ENCODE results near the gene TNFSF15.

Gene TNFSF15

DNA sequence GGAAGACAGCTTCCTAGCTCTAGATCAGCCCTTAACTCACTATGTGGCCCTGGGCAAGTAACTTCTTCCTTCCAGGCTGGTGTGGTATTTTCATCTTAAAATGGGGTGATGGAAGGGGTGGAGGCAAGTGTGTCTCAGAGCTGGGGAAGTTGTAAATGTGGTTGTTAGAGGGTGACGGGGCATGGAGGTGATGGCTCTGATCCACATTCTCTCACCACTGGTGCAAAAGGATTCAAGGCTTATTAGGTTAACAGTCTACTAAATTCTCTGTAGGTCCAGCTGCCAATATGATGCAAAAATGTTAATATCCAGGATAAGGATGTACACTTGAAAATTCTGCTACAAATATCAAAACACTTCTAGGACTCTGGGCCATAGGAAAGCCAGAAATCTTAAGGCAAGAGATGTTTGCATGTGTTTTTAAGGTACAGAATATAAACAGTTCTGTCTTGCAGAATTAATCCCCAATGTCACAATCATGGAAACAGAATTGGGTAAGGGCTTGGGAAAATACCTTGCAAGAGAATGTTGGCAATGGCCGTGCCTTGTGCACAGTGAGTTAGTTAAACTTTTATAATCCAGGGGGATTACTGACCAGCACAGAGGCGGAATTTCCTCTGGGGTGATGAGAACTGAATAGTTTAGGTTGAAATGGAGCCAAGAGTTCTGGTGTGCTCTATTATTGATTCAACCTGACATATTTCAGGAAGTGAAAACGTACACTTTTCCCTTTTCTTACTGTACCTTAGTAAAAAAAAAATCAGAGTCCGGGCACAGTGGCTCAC, 19.8 kb downstream of the TNFSF15 start:
- H3K27ac ChIP-seq (ENCODE audit: low read length) = no peak overlapping the region
- no peak overlapping the region for H3K9ac ChIP-seq (ENCODE audit: low read length)
- no peaks in the 10 kb centered on the region for H3K36me3 ChIP-seq (ENCODE audit: control insufficient read depth, low read depth, low read length)
- no peaks in the 10 kb centered on the region for H3K9me3 ChIP-seq (ENCODE audit: control insufficient read depth, low read depth, low read length)
- no peaks in the 10 kb centered on the region for H3K27me3 ChIP-seq (ENCODE audit: control insufficient read depth, insufficient read depth, low read length)
- H3K4me1 ChIP-seq (ENCODE audit: control insufficient read depth, low read depth, low read length) = no peaks in the 10 kb centered on the region
- H3K4me3 ChIP-seq (ENCODE audit: low read length) = no peak overlapping the region

DNA sequence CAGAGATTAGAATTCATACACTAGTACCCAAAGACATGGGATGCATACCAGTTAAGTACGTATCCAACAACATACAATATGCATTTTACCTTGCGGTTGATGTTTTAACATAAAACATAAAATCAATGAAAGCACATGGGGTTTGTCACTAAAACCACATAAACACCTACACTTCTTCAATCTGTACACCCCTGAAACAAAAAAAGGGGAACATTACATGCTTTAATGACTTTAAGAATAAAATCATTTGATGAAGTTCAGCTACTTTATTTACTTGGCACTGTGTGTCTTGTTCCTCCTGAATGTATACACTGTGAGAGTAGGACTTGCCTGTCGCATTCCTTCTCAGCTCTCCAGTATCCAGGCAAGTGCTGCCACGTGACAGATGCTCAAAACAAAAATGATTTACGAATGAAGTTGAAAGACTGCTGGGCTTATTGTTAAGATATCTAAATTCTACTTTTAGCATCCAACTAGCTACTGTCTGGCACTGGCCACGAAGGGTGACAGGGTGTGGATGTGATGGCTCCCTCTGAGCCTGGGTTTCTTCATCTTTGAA, 21.0 kb downstream of the TNFSF15 start:
- Histone ChIP-seq H3K4me3 (ENCODE audit: low read length) (no peak overlapping the region), H3K9ac (ENCODE audit: low read length) (no peak overlapping the region), H3K9me3 (ENCODE audit: control insufficient read depth, low read depth, low read length) (no peaks in the 10 kb centered on the region), H3K27ac (ENCODE audit: low read length) (no peak overlapping the region), H3K27me3 (ENCODE audit: control insufficient read depth, insufficient read depth, low read length) (no peaks in the 10 kb centered on the region), H3K36me3 (ENCODE audit: control insufficient read depth, low read depth, low read length) (no peaks in the 10 kb centered on the region), H3K4me1 (ENCODE audit: control insufficient read depth, low read depth, low read length) (no peaks in the 10 kb centered on the region)

- H3K27me3 ChIP-seq (ENCODE audit: control insufficient read depth, insufficient read depth, low read length) = no peaks in the 10 kb centered on the region
- no peaks in the 10 kb centered on the region for H3K9me3 ChIP-seq (ENCODE audit: control insufficient read depth, low read depth, low read length)
- no peaks in the 10 kb centered on the region for H3K36me3 ChIP-seq (ENCODE audit: control insufficient read depth, low read depth, low read length)
- no peak overlapping the region for H3K9ac ChIP-seq (ENCODE audit: low read length)
- no peak overlapping the region for H3K27ac ChIP-seq (ENCODE audit: low read length)
- H3K4me1 ChIP-seq (ENCODE audit: control insufficient read depth, low read depth, low read length) = no peaks in the 10 kb centered on the region
- H3K4me3 ChIP-seq (ENCODE audit: low read length) = no peak overlapping the region
These were observed 23.3 kb downstream of the TNFSF15 start for GRCh38 chr9:114782586-114782985.

DNA sequence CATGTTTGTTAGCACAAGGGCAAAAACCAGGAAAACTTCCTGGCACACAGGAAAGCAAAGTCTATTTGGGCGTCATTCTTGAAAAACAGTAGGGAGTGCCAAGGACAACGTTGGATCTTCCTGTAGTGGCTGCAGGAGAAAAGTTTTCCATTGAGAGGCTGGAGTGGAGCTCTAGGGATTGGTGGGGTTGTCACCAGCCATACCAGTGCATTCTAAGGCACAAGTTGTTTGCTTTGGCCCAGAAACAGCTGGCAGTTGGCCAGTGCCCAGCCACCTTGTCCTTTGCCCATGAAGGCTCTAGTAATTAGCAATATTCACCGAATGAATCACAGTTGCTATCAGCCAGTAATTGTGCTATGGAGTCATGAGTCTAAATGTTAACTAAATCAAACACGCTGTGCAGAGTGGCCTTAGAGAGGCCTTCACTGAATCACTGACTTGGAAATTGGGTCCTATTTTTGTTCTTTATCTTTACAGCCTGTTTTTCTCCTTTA, 26.4 kb downstream of the TNFSF15 start:
- no peaks in the 10 kb centered on the region for H3K36me3 ChIP-seq (ENCODE audit: control insufficient read depth, low read depth, low read length)
- H3K9ac ChIP-seq (ENCODE audit: low read length) = no peak overlapping the region
- H3K9me3 ChIP-seq (ENCODE audit: control insufficient read depth, low read depth, low read length) = no peaks in the 10 kb centered on the region
- H3K4me3 ChIP-seq (ENCODE audit: low read length) = no peak overlapping the region
- no peak overlapping the region for H3K27ac ChIP-seq (ENCODE audit: low read length)
- H3K4me1 ChIP-seq (ENCODE audit: control insufficient read depth, low read depth, low read length) = no peaks in the 10 kb centered on the region
- no peaks in the 10 kb centered on the region for H3K27me3 ChIP-seq (ENCODE audit: control insufficient read depth, insufficient read depth, low read length)

GRCh38 chr9:114777821-114778609, 27.8 kb downstream of the TNFSF15 start:
- H3K9me3 ChIP-seq (ENCODE audit: control insufficient read depth, low read depth, low read length) = no peaks in the 10 kb centered on the region
- H3K9ac ChIP-seq (ENCODE audit: low read length) = no peak overlapping the region
- no peak overlapping the region for H3K27ac ChIP-seq (ENCODE audit: low read length)
- no peaks in the 10 kb centered on the region for H3K36me3 ChIP-seq (ENCODE audit: control insufficient read depth, low read depth, low read length)
- H3K4me3 ChIP-seq (ENCODE audit: low read length) = no peak overlapping the region
- H3K27me3 ChIP-seq (ENCODE audit: control insufficient read depth, insufficient read depth, low read length) = no peaks in the 10 kb centered on the region
- no peaks in the 10 kb centered on the region for H3K4me1 ChIP-seq (ENCODE audit: control insufficient read depth, low read depth, low read length)

GRCh38 chr9:114776683-114777399, 29.0 kb downstream of the TNFSF15 start:
- H3K27ac ChIP-seq (ENCODE audit: low read length) = no peak overlapping the region
- no peaks in the 10 kb centered on the region for H3K9me3 ChIP-seq (ENCODE audit: control insufficient read depth, low read depth, low read length)
- no peaks in the 10 kb centered on the region for H3K36me3 ChIP-seq (ENCODE audit: control insufficient read depth, low read depth, low read length)
- H3K9ac ChIP-seq (ENCODE audit: low read length) = no peak overlapping the region
- no peaks in the 10 kb centered on the region for H3K27me3 ChIP-seq (ENCODE audit: control insufficient read depth, insufficient read depth, low read length)
- H3K4me1 ChIP-seq (ENCODE audit: control insufficient read depth, low read depth, low read length) = no peaks in the 10 kb centered on the region
- H3K4me3 ChIP-seq (ENCODE audit: low read length) = no peak overlapping the region

DNA sequence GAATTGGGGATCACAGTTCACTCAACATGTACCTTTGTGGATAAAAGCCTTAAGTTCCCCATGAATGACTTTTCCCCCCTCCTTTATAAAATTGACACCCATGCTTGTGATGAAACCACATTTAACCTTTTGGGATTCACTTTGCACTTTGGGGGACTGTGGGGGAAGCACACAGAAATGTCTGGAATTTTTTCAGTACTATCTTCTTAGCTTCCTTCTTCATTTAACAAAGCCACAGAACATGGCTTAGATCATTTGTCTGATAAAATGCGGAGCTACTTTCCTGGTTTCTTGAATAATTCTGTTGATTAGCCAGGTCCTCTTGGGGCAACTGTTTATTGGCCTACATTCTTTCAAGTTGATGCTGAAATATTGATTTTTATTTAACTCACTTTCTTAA, 29.9 kb downstream of the TNFSF15 start:
- H3K27ac ChIP-seq (ENCODE audit: low read length) = no peak overlapping the region
- H3K4me3 ChIP-seq (ENCODE audit: low read length) = no peak overlapping the region
- H3K36me3 ChIP-seq (ENCODE audit: control insufficient read depth, low read depth, low read length) = no peaks in the 10 kb centered on the region
- H3K27me3 ChIP-seq (ENCODE audit: control insufficient read depth, insufficient read depth, low read length) = no peaks in the 10 kb centered on the region
- no peaks in the 10 kb centered on the region for H3K4me1 ChIP-seq (ENCODE audit: control insufficient read depth, low read depth, low read length)
- no peaks in the 10 kb centered on the region for H3K9me3 ChIP-seq (ENCODE audit: control insufficient read depth, low read depth, low read length)
- no peak overlapping the region for H3K9ac ChIP-seq (ENCODE audit: low read length)

- no peak overlapping the region for H3K4me3 ChIP-seq (ENCODE audit: low read length)
- H3K9me3 ChIP-seq (ENCODE audit: control insufficient read depth, low read depth, low read length) = no peaks in the 10 kb centered on the region
- H3K27me3 ChIP-seq (ENCODE audit: control insufficient read depth, insufficient read depth, low read length) = no peaks in the 10 kb centered on the region
- no peaks in the 10 kb centered on the region for H3K4me1 ChIP-seq (ENCODE audit: control insufficient read depth, low read depth, low read length)
- no peaks in the 10 kb centered on the region for H3K36me3 ChIP-seq (ENCODE audit: control insufficient read depth, low read depth, low read length)
- no peak overlapping the region for H3K9ac ChIP-seq (ENCODE audit: low read length)
- no peak overlapping the region for H3K27ac ChIP-seq (ENCODE audit: low read length)
These were observed 30.7 kb downstream of the TNFSF15 start for GRCh38 chr9:114775121-114775520.

- no peaks in the 10 kb centered on the region for H3K36me3 ChIP-seq (ENCODE audit: control insufficient read depth, low read depth, low read length)
- H3K4me1 ChIP-seq (ENCODE audit: control insufficient read depth, low read depth, low read length) = no peaks in the 10 kb centered on the region
- H3K27ac ChIP-seq (ENCODE audit: low read length) = no peak overlapping the region
- no peaks in the 10 kb centered on the region for H3K9me3 ChIP-seq (ENCODE audit: control insufficient read depth, low read depth, low read length)
- H3K27me3 ChIP-seq (ENCODE audit: control insufficient read depth, insufficient read depth, low read length) = no peaks in the 10 kb centered on the region
- H3K9ac ChIP-seq (ENCODE audit: low read length) = no peak overlapping the region
- no peak overlapping the region for H3K4me3 ChIP-seq (ENCODE audit: low read length)
These were observed 31.3 kb downstream of the TNFSF15 start for GRCh38 chr9:114774524-114774923.

- no peaks in the 10 kb centered on the region for H3K27me3 ChIP-seq (ENCODE audit: control insufficient read depth, insufficient read depth, low read length)
- H3K9me3 ChIP-seq (ENCODE audit: control insufficient read depth, low read depth, low read length) = no peaks in the 10 kb centered on the region
- H3K27ac ChIP-seq (ENCODE audit: low read length) = no peak overlapping the region
- H3K9ac ChIP-seq (ENCODE audit: low read length) = no peak overlapping the region
- H3K4me1 ChIP-seq (ENCODE audit: control insufficient read depth, low read depth, low read length) = no peaks in the 10 kb centered on the region
- H3K36me3 ChIP-seq (ENCODE audit: control insufficient read depth, low read depth, low read length) = no peaks in the 10 kb centered on the region
- no peak overlapping the region for H3K4me3 ChIP-seq (ENCODE audit: low read length)
These were observed 34.0 kb downstream of the TNFSF15 start for GRCh38 chr9:114771889-114772288.

- Histone ChIP-seq H3K9me3 (ENCODE audit: control insufficient read depth, low read depth, low read length) (no peaks in the 10 kb centered on the region), H3K9ac (ENCODE audit: low read length) (no peak overlapping the region), H3K27me3 (ENCODE audit: control insufficient read depth, insufficient read depth, low read length) (no peaks in the 10 kb centered on the region), H3K27ac (ENCODE audit: low read length) (no peak overlapping the region), H3K4me1 (ENCODE audit: control insufficient read depth, low read depth, low read length) (no peaks in the 10 kb centered on the region), H3K36me3 (ENCODE audit: control insufficient read depth, low read depth, low read length) (no peaks in the 10 kb centered on the region), H3K4me3 (ENCODE audit: low read length) (no peak overlapping the region)
These were observed 34.8 kb downstream of the TNFSF15 start for GRCh38 chr9:114770991-114771390.

All from iPS-18a (cell line).